HUES64 (cell line): ENCODE data around the gene SUGCT.

Source experiments
- H3K27ac ChIP-seq: 2 replicates; pipeline ENCODE4 v1.7.0; 2013; ENCODE audit warnings: low read depth, low read length, inconsistent platforms
- H3K27me3 ChIP-seq: 2 replicates; pipeline ENCODE4 v1.6.1; 2013; ENCODE audit warnings: mild to moderate bottlenecking, low read length; ENCODE audit not compliant: insufficient read depth
- H3K36me3 ChIP-seq: 2 replicates; pipeline ENCODE4 v1.6.1; 2013; ENCODE audit warnings: mild to moderate bottlenecking, low read length; ENCODE audit not compliant: insufficient read depth
- H3K4me1 ChIP-seq: 2 replicates; pipeline ENCODE4 v1.6.1; 2013; ENCODE audit warnings: mild to moderate bottlenecking, low read length, moderate library complexity; ENCODE audit not compliant: insufficient read depth
- H3K4me3 ChIP-seq: 2 replicates; pipeline ENCODE4 v1.5.1; 2013; ENCODE audit warnings: mild to moderate bottlenecking, low read length, moderate library complexity
- H3K9ac ChIP-seq: 2 replicates; pipeline ENCODE4 v1.6.1; 2013; ENCODE audit warnings: mild to moderate bottlenecking, low read depth, low read length
- H3K9me3 ChIP-seq: 2 replicates; pipeline ENCODE4 v1.6.1; 2013; ENCODE audit warnings: low read depth, low read length; ENCODE audit not compliant: insufficient read depth
- WGBS: fragments of 150-250, 120-280 bp; methylation state at CpG from one replicate; pipeline ENCODE4 v1.1.7; 2013; ENCODE audit warnings: missing lambda C conversion rate; 5-methylcytosine and 5-hydroxymethylcytosine counted together

Gene SUGCT

GRCh38 chr7:40859076-40859475 is 724.3 kb downstream of the SUGCT start:
- Histone ChIP-seq H3K36me3 (no peaks in the 10 kb centered on the region), H3K9ac (no peak overlapping the region), H3K27ac (no peak overlapping the region), H3K4me1 (no peaks in the 10 kb centered on the region), H3K9me3 (no peaks in the 10 kb centered on the region), H3K4me3 (no peak overlapping the region), H3K27me3 (no peaks in the 10 kb centered on the region)
- WGBS: 97% methylated on average over 2 of the region's 2 CpGs

GRCh38 chr7:40859965-40860543 is 725.2 kb downstream of the SUGCT start:
- Histone ChIP-seq H3K4me1 (no peaks in the 10 kb centered on the region), H3K27ac (no peak overlapping the region), H3K27me3 (no peaks in the 10 kb centered on the region), H3K36me3 (no peaks in the 10 kb centered on the region), H3K4me3 (no peak overlapping the region), H3K9me3 (no peaks in the 10 kb centered on the region), H3K9ac (no peak overlapping the region)
- 92% methylated on average over 15 of the region's 15 CpGs for WGBS

GRCh38 chr7:40865441-40866233 is 730.8 kb downstream of the SUGCT start:
- 89% methylated on average over 10 of the region's 10 CpGs for WGBS
- Histone ChIP-seq H3K27me3 (no peaks in the 10 kb centered on the region), H3K27ac (no peak overlapping the region), H3K9ac (no peak overlapping the region), H3K4me3 (no peak overlapping the region), H3K9me3 (peaks cover 12% of the 10 kb centered on the region; the same call in 1 of the 2 replicates), H3K4me1 (no peaks in the 10 kb centered on the region), H3K36me3 (no peaks in the 10 kb centered on the region)

GRCh38 chr7:40866601-40867000 is 731.8 kb downstream of the SUGCT start:
- no peak overlapping the region for H3K9ac ChIP-seq
- H3K9me3 ChIP-seq: peaks cover 12% of the 10 kb centered on the region; the same call in 1 of the 2 replicates
- H3K27me3 ChIP-seq: no peaks in the 10 kb centered on the region
- no peak overlapping the region for H3K27ac ChIP-seq
- no peak overlapping the region for H3K4me3 ChIP-seq
- 70% methylated on average over 10 of the region's 10 CpGs for WGBS
- H3K4me1 ChIP-seq: no peaks in the 10 kb centered on the region
- no peaks in the 10 kb centered on the region for H3K36me3 ChIP-seq

GRCh38 chr7:40870108-40870507 is 735.3 kb downstream of the SUGCT start:
- Histone ChIP-seq H3K36me3 (no peaks in the 10 kb centered on the region), H3K4me1 (no peaks in the 10 kb centered on the region), H3K27me3 (no peaks in the 10 kb centered on the region), H3K27ac (no peak overlapping the region), H3K9me3 (peaks cover 12% of the 10 kb centered on the region; the same call in 1 of the 2 replicates), H3K4me3 (no peak overlapping the region), H3K9ac (no peak overlapping the region)

- H3K4me1 ChIP-seq: no peaks in the 10 kb centered on the region
- H3K27ac ChIP-seq: no peak overlapping the region
- WGBS: 96% methylated on average over 3 of the region's 3 CpGs
- peaks cover 12% of the 10 kb centered on the region; the same call in 1 of the 2 replicates for H3K9me3 ChIP-seq
- H3K4me3 ChIP-seq: no peak overlapping the region
- no peaks in the 10 kb centered on the region for H3K36me3 ChIP-seq
- H3K27me3 ChIP-seq: no peaks in the 10 kb centered on the region
- no peak overlapping the region for H3K9ac ChIP-seq
Measured at GRCh38 chr7:40873248-40873647, 738.4 kb downstream of the SUGCT start.

GRCh38 chr7:40874756-40875155 is 740.0 kb downstream of the SUGCT start:
- H3K4me1 ChIP-seq: no peaks in the 10 kb centered on the region
- no peaks in the 10 kb centered on the region for H3K9me3 ChIP-seq
- 96% methylated on average over 3 of the region's 4 CpGs for WGBS
- no peak overlapping the region for H3K27ac ChIP-seq
- no peaks in the 10 kb centered on the region for H3K27me3 ChIP-seq
- no peak overlapping the region for H3K9ac ChIP-seq
- no peaks in the 10 kb centered on the region for H3K36me3 ChIP-seq
- no peak overlapping the region for H3K4me3 ChIP-seq

- WGBS: 94% methylated on average over 3 of the region's 3 CpGs
- Histone ChIP-seq H3K36me3 (no peaks in the 10 kb centered on the region), H3K9me3 (no peaks in the 10 kb centered on the region), H3K27ac (no peak overlapping the region), H3K4me1 (no peaks in the 10 kb centered on the region), H3K27me3 (no peaks in the 10 kb centered on the region), H3K4me3 (no peak overlapping the region), H3K9ac (no peak overlapping the region)
Measured at GRCh38 chr7:40876601-40877000, 741.8 kb downstream of the SUGCT start.

GRCh38 chr7:40879941-40880543 is 745.2 kb downstream of the SUGCT start:
- Histone ChIP-seq H3K4me1 (no peaks in the 10 kb centered on the region), H3K9ac (no peak overlapping the region), H3K27ac (no peak overlapping the region), H3K9me3 (no peaks in the 10 kb centered on the region), H3K4me3 (no peak overlapping the region), H3K27me3 (no peaks in the 10 kb centered on the region), H3K36me3 (no peaks in the 10 kb centered on the region)
- WGBS: 96% methylated on average over 1 of the region's 1 CpG

GRCh38 chr7:40880581-40880980 is 745.8 kb downstream of the SUGCT start:
- no peak overlapping the region for H3K9ac ChIP-seq

GRCh38 chr7:40881405-40881926 is 746.7 kb downstream of the SUGCT start:
- no peaks in the 10 kb centered on the region for H3K9me3 ChIP-seq
- H3K9ac ChIP-seq: no peak overlapping the region
- H3K4me1 ChIP-seq: no peaks in the 10 kb centered on the region
- no peak overlapping the region for H3K27ac ChIP-seq
- no peaks in the 10 kb centered on the region for H3K36me3 ChIP-seq
- 95% methylated on average over 2 of the region's 2 CpGs for WGBS
- H3K4me3 ChIP-seq: no peak overlapping the region
- no peaks in the 10 kb centered on the region for H3K27me3 ChIP-seq

More at GRCh38 chr7:40880581-40880980, 745.8 kb downstream of the SUGCT start:
- Histone ChIP-seq H3K4me3 (no peak overlapping the region), H3K27ac (no peak overlapping the region), H3K9me3 (no peaks in the 10 kb centered on the region), H3K4me1 (no peaks in the 10 kb centered on the region), H3K36me3 (no peaks in the 10 kb centered on the region), H3K27me3 (no peaks in the 10 kb centered on the region)
- WGBS: 82% methylated on average over 1 of the region's 1 CpG
